Femur (tissue), 1 donor: ENCODE data around the gene SUMO2.
A peak's percentile ranks its signal among the peaks of the same experiment; 100 is the strongest.
"Not testable (repeated sequence)": the region's sequence is repeated elsewhere in the genome, so short reads cannot be mapped to it uniquely, and the experiment has no call there.

ENCODE experiments used
- DNase-seq: peaks from one replicate; pipeline ENCODE4 v3.0.0-alpha.2; 2017

SUMO2 gene

DNA sequence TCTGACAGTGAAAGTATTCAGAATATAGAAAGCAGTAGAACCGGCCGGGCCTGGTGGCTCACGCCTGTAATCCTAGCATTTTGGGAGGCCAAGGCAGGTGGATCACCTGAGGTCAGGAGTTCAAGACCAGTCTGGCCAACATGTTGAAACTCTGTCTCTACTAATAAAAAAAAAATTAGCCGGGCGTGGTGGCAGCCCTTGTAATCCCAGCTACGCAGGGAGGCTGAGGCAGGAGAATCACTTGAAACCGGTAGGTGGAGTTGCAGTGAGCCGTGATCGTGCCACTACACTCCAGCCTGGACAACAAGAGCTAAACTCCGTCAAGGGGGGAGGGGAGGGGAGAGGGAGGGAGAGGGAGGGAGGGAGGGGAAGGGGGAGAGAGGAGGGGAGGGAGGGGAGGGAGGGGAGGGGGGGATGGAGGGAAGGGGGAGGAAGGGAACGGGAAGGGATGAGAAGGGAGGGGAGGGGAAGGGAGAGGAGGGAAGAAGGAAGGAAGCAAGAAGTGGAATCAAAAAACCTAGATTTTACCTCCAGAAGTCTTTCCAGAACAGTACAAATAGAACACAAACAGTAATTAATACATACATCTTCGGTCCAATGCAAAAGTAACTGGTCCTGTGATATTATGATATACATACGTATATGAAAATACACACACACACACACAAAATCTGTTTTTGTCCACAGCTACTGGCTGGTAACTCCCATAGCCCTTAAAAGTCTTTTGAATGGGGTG, 40.4 kb downstream of the SUMO2 start:
- no peak for DNase-seq

DNA sequence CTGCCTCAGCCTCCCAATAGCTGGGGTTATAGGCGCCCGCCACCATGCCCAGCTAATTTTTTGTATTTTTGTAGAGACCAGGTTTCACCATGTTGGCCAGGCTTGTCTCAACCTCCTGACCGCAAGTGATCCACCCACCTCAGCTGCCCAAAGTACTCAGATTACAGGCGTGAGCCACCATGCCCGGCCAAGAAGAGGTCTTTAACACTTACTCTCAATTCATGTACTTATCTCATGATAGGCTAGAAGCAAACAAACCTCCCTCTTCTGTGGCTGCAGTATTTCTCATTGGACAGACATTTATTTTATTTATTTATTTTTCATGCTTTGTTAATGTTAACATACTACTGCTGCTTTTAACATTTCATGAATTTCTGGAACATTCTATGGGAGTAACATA, 44.2 kb downstream of the SUMO2 start:
- no peak for DNase-seq

DNA sequence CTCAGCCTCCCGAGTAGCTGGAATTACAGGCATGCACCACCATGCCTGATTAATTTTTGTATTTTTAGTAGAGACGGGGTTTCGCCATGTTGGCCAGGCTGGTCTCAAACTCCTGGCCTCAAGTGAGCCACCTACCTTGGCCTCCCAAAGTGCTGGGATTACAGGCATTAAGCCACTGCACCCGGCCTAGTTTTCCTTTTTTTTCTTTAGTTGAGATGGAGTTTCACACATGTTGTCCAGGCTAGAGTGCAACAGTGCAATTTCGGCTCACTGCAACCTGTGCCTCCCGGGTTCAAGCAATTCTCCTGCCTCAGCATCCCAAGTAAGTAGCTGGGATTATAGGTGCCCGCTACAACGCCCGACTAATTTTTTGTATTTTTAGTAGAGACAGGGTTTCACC, 45.0 kb downstream of the SUMO2 start:
- DNase-seq: not testable (repeated sequence)

DNA sequence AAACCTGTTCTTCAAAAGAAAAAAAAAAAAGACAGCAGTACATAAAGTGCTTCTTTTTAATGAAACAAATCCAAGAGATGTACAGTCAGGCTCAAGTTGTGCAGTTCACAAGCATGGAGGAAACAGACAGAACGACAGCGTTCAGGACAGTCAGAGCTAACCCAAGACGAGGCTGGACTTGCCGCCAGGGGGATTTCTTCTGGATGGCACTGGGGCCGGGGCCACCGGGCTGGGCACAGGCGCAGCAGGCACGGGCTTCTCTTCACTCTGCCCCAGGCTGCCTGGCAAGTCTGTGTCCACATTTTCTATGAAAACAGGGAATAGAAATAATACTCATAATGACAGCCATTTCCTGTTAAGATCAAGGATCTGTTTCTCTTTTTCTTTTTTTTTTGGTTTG, 46.8 kb downstream of the SUMO2 start:
- DNase-seq: no peak

DNA sequence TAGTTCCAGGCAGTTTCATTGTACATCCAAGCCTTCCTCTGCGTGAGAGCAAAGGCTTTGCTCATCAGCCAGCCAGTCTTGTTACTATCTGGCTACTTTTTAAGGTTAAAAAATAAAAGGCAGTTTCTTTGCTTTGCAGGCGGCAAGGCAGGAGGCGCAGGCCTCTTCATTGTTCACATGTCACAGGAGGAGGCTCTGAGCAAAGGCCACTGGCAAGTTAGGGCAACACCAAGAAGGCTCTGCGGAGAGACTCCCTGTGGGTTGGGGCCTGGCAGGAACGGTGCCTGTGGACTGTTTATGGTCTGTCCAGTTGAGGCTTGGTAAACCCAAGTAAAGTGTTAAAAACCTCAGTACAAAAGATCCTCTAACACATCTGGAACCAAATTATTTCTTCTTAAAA, 47.3 kb downstream of the SUMO2 start:
- DNase-seq: no peak

DNA sequence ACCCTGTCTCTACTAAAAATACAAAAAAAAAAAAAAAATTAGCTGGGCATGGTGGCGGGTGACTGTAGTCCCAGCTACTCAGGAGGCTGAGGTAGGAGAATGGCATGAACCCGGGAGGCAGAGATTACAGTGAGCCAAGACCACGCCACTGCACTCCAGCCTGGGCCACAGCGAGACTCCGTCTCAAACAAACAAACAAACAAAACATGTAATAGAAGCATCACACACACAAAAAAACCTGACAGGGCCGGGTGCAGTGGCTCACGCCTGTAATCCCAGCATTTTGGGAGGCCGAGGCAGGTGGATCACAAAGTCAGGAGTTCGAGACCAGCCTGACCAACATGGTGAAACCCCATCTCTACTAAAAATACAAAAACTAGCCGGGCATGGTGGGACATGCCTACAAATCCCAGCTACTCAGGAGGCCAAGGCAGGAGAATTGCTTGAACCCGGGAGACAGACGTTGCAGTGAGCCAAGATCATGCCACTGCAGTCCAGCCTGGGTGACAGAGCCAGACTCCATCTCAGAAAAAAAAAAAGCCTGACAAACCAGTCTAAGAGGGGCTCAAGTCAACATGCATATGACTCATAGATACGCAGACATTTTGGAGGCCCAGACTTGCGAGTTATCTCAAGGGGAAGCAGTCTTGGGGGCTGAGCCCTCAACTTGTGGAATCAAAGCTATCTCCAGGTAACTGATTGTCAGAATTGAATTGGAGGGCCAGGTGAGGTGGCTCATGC, 49.0 kb downstream of the SUMO2 start:
- DNase-seq: not testable (repeated sequence)

DNA sequence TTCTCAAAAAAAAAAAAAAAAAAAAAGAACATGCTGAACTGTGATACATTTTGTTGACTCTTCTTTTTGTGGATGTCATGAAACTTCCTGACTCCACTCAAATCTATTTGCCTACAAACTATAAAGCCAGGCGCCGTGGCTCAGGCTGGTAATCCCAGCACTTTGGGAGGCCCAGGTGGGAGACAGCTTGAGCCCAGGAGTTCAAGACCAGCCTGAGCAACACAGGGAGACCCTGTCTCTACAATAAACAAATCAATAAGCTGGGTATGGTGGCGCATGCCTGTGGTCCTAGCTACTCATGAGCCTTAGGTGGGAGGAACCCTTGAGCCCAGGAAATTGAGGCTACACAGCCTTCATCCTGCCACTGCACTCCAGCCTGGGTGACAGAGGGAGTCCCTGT, 49.8 kb downstream of the SUMO2 start:
- DNase-seq: no peak

DNA sequence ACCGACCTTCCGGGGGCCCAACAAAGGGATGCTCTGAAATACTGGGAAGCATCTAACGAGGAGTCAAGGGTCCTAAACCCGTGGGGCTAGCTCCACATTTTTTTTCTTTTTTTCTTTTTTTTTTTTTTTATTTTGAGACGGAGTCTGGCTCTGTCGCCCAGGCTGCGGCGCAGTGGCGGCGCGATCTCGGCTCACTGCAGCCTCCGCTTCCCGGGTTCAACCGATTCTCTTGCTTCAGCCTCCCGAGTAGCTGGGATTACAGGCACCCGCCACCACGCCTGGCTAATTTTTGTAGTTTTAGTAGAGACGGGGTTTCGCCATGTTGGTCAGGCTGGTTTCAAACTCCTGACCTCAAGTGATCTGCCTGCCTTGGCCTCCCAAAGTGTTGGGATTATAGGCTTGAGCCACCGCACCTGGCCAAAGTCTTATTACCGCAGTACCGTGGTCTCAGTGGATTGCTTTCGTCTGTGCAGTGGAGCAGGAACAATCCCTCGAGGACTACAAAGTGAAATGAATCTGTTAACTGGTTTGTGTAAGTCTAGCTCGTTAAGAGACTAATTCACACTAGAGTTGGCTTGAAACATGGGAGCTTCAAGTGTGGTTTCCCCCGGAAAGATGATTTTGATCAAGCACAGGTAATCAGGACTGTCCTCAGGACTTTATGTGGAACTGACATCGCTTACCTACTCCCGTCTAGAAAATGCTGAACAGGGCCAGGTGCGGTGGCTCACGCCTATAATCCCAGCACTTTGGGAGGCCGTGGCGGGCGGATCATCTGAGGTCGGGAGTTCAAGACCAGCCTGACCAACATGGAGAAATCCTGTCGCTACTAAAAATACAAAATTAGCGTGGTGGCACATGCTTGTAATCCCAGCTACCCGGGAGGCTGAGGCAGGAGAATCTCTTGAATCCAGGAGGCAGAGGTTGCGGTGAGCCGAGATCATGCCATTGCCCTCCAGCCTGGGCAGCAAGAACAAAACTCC, 50.5 kb downstream of the SUMO2 start:
- not testable (repeated sequence) for DNase-seq

DNA sequence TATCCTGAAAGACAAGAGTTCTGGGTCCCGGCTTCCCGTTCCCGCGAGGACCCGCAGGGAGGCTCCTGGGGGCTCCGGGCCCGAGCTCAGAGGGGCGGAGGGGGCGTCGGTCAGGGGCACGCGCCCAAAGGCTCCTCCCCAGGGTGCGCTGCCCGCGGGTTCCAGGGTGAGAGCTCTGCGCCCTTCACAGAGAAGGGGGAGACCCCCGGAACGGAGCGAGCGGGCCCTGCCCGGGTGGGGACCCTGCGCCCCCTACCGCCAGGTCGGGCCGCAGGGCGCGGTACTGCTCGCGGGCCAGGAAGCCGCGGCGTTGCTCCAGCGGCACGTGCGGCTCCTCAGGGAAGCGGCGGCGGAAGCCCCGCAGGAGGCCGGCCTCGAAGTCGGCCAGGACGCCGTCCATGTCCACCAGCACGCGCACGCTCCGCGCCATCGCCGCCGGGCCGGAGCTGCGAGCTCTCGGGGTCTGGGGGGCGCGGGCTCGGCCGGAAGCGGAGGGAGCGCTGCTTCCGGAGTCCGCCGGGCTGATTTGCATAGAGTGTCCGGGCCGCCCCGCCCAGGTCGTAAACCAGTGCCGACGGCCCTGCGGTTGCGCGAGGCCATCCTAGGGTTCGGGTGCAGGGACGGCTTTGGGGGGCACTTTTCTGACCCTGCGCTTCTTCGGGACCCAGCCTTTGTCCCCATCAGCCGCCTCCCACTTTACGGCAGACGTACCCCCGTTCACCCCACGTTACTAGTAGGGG, 51.3 kb downstream of the SUMO2 start, which contains the start of gene NT5C:
Gene NT5C (minus strand): TSS at position 465 of the 740 bp plus-strand sequence. CDS start 35 bp downstream, at position 430.
- DNase-seq: peak; percentile 91

DNA sequence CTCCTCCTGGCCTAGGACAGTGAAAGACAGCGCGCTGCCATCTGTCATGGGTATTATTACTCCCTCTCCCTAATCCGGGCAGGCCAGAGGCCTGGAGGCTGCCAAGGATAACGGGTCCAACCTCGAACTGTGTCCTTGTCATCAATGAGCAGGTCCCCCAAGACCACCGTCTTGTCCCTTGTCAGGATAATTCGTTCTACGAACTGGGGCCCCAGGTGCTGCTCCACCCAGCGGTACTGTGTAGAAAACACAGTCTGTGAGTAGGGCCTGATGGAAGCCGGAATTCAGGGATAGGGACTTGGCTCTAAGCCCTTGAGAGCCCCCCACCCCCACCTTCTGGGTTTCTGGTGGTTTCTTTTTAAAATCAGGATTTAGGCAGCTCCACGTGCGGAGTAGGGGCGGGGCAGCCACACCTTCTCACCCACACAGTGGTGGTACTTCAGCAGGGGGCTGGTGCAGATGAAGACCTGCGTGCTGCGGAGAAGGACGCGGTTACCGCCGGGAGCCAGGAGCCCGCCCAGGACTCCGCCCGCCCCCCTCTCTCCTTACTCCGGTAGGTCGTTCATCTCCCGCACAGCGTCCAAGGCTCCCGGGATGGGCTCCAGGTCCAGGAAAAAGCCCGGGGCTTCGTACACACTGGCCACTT, 52.0 kb downstream of the SUMO2 start:
- peak; percentile 75 for DNase-seq

DNA sequence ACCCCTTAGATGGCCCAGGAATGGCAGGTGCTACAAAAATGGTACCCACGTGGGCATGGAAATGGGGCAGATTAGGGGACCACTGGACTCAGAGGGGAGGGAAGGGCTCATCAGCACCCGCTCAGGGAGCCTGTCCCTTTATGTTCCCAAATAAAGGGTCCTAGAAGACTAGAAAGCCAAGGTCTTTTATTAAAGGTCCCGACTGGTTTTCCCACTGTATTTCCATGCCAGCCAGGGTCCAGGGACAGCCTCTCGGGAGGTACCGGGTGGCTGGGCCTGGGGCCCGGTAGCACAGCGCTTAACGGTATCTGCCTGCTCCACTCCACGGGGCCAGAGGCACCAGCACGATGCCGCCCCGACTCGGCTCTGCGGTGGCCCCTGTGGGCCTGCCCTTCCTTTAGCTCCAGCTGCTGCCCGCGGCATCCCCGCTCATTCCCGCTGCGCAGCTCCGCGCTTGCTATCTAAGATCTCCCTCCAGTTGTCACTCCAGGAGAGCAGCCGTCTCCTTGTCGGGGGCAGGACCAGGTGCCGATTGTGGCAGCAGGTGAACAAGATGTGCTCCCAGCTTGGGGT, 52.6 kb downstream of the SUMO2 start:
- DNase-seq: no peak

DNA sequence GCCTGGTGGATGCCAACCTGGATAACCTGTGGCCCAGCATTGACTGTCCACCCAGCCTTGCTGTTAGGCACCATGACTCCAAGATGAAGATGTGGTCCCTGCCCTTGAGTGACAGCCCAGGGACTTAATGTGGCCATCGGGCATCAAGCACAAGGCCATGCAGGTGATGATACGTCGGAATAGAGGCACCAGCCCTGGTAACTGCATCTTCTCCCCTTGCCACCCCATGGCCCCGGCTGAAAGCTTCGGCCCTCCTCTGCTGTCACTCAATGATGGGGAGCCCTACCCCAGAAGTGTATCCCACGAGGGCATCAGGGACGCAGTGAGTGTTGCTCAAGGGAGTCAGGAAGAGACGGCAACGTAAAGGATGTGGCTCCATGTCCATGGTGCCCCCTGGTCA, 53.2 kb downstream of the SUMO2 start:
- DNase-seq: no peak

DNA sequence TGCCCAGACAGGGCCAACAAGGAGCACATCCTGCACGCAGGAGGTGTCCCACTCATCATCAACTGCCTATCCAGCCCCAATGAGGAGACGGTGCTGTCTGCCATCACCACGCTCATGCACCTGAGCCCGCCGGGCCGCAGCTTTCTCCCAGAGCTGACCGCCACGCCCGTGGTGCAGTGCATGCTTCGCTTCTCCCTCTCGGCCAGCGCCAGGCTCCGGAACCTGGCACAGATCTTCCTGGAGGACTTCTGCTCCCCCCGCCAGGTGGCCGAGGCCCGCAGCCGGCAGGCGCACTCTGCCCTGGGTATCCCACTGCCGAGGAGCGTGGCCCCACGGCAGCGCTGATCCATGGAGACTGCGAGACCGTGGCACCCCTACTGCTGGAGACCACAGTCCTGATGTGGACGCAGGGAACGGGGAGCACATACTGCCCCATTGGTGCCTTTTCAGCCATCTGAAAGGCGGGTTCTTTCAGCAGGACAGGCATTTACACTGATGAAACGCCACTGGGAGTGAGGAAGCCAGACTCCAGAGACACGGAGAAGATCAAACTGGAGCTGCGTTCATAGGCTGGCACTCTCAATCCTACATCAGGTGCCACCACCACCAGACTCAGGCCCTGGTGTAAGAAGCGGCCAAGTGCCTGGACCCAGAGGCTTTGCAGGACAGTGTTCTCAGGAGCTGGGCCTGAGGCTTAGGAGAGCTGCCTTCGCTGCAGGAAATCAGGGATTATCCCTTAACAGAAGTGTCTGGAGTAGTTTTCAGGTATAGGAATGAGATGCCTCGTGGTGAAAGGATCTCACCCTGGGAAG, 53.9 kb downstream of the SUMO2 start:
- DNase-seq: no peak

DNA sequence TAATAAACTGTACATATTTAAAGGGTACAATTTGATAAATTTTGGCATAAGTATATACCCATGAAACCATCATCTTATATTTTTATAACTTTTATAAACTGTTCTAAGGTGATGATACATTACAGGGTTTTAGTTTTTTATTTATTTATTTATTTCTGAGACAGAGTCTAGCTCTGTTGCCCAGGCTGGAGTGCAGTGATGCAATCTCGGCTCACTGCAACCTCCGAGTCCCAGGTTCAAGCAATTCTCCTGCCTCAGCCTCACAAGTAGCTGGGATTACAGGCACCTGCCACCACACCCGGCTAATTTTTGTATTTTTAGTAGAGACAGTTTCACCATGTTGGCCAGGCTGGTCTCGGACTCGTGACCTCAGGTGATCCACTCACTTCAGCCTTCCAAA, 54.8 kb downstream of the SUMO2 start:
- not testable (repeated sequence) for DNase-seq

DNA sequence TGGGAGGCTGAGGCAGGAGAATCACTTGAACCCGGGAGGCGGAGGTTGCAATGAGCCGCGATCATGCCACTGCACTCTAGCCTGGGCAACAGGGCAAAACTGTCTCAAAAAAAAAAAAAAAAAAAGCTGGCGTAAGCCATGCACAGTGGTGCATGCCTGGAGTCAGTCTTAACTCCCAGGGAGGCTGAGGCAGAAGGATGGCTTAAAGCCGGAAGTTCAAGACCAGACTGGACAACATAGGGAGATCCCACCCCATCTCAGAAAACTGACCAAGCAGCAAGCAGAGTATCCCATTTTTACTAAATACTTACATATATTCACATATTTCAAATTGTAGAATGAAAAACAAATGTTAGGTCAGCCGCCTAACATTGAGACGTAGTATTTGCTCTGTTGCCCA, 55.8 kb downstream of the SUMO2 start:
- DNase-seq: no peak

DNA sequence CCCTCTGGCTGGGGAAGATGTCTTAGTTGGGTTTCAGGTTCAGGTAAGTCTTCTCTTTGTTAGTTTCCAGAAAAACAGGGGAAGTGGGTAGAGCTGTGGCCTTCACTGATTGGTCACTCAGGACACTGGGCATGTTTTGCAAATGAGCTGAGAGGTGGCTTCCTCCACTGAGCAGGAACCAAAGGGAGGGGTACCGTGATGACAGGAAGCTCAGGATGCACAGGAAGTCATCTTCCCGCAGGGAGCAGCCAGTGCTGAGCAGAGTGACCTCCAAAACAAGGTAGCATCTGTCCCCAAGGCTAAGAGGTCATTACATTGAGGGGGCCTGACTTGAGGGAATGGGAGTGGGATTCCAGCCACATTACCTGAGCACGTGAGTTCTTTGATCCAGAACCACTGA, 56.8 kb downstream of the SUMO2 start:
- DNase-seq: no peak

DNA sequence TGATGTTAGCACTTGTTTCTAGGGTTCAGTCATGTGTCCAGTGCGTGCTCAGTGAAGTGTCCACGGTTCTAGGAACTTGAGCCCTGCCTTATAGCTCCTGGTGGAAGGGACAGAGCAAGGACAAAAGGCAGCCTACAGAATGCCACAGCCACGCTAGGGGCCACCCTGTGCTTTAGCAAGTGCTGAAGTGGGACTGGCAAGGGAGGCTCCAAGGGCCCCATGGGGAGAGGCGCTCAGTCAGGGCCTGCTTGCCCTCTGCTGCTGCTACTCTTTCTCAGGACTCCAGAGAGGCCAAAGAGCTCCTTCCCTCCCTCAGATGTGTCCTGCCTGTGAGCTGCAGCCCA, 58.0 kb downstream of the SUMO2 start:
- DNase-seq: no peak

DNA sequence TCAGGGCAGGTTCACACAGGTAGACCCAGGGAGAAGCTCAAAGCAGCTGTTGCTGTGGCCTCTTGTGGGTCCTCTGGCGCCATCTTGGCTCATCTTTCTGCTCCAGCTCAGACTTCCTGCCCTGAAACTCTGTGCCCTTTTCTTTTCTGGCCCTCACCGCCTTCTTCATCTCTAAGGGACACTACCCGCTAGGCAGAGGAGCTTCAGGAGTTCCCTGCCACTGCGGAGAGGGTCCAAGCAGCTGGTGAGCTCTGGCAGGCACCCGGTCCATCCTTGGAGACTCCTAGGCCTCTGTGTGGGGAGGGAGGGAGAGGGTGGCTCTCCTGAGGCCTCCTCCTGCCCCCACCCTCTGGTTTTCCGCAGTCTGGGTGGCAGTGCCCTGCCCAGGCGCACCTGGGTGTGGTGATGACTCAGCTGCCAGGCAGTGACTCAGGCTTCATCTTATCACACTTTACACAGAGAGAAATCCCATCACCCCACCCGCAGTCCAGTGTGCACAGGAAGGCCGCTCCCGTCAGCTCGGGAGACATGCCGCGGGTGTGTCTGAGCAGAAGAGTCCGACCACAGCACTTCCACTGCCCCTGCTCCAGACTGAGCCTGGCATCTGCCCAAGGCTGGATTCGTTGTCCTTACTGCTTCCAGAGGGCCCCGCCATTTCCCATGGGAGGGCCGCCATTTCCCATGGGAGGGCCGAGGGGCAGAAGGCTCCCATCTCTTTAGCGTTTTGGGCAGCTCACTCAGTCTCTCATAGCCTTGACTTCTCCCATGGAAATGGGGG, 58.5 kb downstream of the SUMO2 start:
- DNase-seq: peak; percentile 51

DNA sequence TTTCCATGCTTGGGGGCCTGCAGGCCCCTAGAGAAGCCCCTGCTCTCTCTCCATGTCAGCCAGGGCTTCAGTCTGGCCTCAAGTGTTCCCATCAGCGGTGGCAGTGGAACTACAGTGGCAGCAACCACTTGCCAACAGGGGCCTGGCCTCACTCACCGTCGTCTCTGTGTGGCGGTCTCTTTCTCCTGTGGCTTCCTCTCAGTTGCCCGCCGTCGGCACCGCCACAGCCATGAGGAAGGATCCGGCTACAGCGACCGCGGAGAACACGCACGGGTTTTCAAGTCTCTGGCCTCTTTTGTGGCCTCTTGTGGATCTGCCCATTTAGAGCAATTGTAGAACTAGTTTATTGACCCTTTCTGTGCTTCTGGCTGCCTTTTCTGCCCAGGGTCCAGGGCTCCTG, 64.5 kb downstream of the SUMO2 start:
- no peak for DNase-seq

DNA sequence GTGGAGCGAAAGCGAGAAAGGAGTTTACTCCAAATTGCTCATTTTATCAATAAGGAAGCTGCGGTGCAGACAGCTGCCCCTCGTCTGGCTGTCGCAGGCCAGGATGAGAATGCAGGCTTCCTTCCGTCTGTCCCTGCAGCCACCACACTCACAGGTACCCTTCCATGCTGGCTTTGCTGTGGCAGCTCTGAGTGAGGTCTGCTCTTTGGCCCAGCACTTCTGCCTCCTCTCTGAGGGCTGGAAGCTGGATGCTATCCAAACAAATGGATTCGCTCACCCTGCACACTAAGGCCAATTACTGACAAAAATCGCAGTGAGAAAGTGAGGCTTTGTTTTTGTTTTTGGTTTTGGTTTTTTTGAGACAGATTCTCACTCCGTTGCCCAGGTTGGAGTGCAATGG, 66.0 kb downstream of the SUMO2 start:
- no peak for DNase-seq
